Activated CD4-positive, alpha-beta memory T cell treated with anti-CD3 and anti-CD28 coated beads, Interleukin-2, amount 10 ng/mL, durations not matched to agents 7 days and 5 days (primary cell): ENCODE results near the gene MYOM1. TPM values are rescaled to one million over a fixed set of nuclear protein-coding genes. Genes with fewer than 3 reads are reported as not detected.

Experiments used
- CTCF ChIA-PET: fragments of 350-600 bp; sonication (Branson Sonifier 250); formaldehyde crosslinking; loops from one replicate; lab custom pipeline; 2021; ENCODE audit warnings: antibody characterized with exemption, inconsistent platforms; lab: Charles Lee
- POLR2A ChIA-PET: fragments of 350-600 bp; sonication (Branson Sonifier 250); formaldehyde crosslinking; loops from one replicate; lab custom pipeline; 2021; ENCODE audit warnings: antibody characterized with exemption; lab: Charles Lee
- DNase-seq: peaks from one replicate; pipeline ENCODE4 v3.0.0-alpha.2; 2020
- H3K27ac Mint-ChIP-seq: one replicate; pipeline ENCODE4 v1.8.0; 2021; ENCODE audit warnings: mild to moderate bottlenecking, mixed read lengths
- H3K27me3 Mint-ChIP-seq: one replicate; pipeline ENCODE4 v1.8.0; 2021; ENCODE audit warnings: mixed read lengths
- H3K36me3 Mint-ChIP-seq: one replicate; pipeline ENCODE4 v1.8.0; 2021; ENCODE audit warnings: low read depth, mixed read lengths
- H3K4me1 Mint-ChIP-seq: one replicate; pipeline ENCODE4 v1.8.0; 2021; ENCODE audit warnings: mixed read lengths
- H3K4me3 Mint-ChIP-seq: one replicate; pipeline ENCODE4 v1.8.0; 2021; ENCODE audit warnings: mild to moderate bottlenecking, mixed read lengths
- H3K9me3 Mint-ChIP-seq: one replicate; pipeline ENCODE4 v1.8.0; 2021; ENCODE audit warnings: mixed read lengths
- total RNA-seq, 2 experiments: library from RNA; stranded (reverse); gene quantifications; one replicate each; pipeline ENCODE4 v1.2.3, GENCODE V29; 2021

MYOM1 gene
- total RNA-seq, 2 experiments from 2014 or later, result 1.7 to 2.4 TPM

GRCh38 chr18:3114451-3114850 lies 105.3 kb downstream of the MYOM1 start:
- no peaks in the 10 kb centered on the region for H3K27me3 Mint-ChIP-seq
- no peak overlapping the region for H3K27ac Mint-ChIP-seq
- no peaks in the 10 kb centered on the region for H3K4me1 Mint-ChIP-seq
- ChIA-PET CTCF (no interaction called here), POLR2A (no interaction called here)
- no peaks in the 10 kb centered on the region for H3K9me3 Mint-ChIP-seq
- no peaks in the 10 kb centered on the region for H3K36me3 Mint-ChIP-seq
- H3K4me3 Mint-ChIP-seq, result no peak overlapping the region
- no peak for DNase-seq

GRCh38 chr18:3114026-3114425 lies 105.7 kb downstream of the MYOM1 start:
- Mint-ChIP-seq H3K27me3 (no peaks in the 10 kb centered on the region), H3K9me3 (no peaks in the 10 kb centered on the region), H3K36me3 (no peaks in the 10 kb centered on the region), H3K4me1 (no peaks in the 10 kb centered on the region), H3K4me3 (no peak overlapping the region), H3K27ac (no peak overlapping the region)
- DNase-seq, result no peak
- ChIA-PET CTCF (no interaction called here), POLR2A (no interaction called here)

GRCh38 chr18:3111523-3112240 lies 108.1 kb downstream of the MYOM1 start:
- POLR2A ChIA-PET, result no interaction called here
- H3K4me3 Mint-ChIP-seq, result no peak overlapping the region
- no peaks in the 10 kb centered on the region for H3K36me3 Mint-ChIP-seq
- H3K9me3 Mint-ChIP-seq, result no peaks in the 10 kb centered on the region
- CTCF ChIA-PET, result interaction anchor here (1.8 kb wide), 1 partner anchor 17 kb away, joined by 12 read pairs; no protein-coding TSS in a partner anchor
- H3K27me3 Mint-ChIP-seq, result no peaks in the 10 kb centered on the region
- no peaks in the 10 kb centered on the region for H3K4me1 Mint-ChIP-seq
- DNase-seq, result no peak
- no peak overlapping the region for H3K27ac Mint-ChIP-seq

- POLR2A ChIA-PET, result no interaction called here
Observed at GRCh38 chr18:3110034-3110752, 109.6 kb downstream of the MYOM1 start.

GRCh38 chr18:3107740-3108151 lies 112.0 kb downstream of the MYOM1 start:
- Mint-ChIP-seq H3K36me3 (no peaks in the 10 kb centered on the region), H3K27ac (no peak overlapping the region), H3K4me1 (no peaks in the 10 kb centered on the region), H3K9me3 (no peaks in the 10 kb centered on the region), H3K4me3 (no peak overlapping the region), H3K27me3 (no peaks in the 10 kb centered on the region)
- no peak for DNase-seq
- POLR2A ChIA-PET, result no interaction called here
- CTCF ChIA-PET, result interaction anchor here (1.2 kb wide), 1 partner anchor 44 kb away, joined by 3 read pairs; no protein-coding TSS in a partner anchor

More at GRCh38 chr18:3110034-3110752, 109.6 kb downstream of the MYOM1 start:
- no peaks in the 10 kb centered on the region for H3K36me3 Mint-ChIP-seq
- CTCF ChIA-PET, result interaction anchor here (1.1 to 2.3 kb wide), 2 partner anchors 47 to 116 kb away, joined by 3 to 5 read pairs; no protein-coding TSS in a partner anchor
- H3K4me3 Mint-ChIP-seq, result no peak overlapping the region
- no peaks in the 10 kb centered on the region for H3K4me1 Mint-ChIP-seq
- DNase-seq, result no peak
- H3K27me3 Mint-ChIP-seq, result no peaks in the 10 kb centered on the region
- no peaks in the 10 kb centered on the region for H3K9me3 Mint-ChIP-seq
- H3K27ac Mint-ChIP-seq, result no peak overlapping the region

GRCh38 chr18:3104190-3105054 lies 115.3 kb downstream of the MYOM1 start:
- H3K36me3 Mint-ChIP-seq, result no peaks in the 10 kb centered on the region
- ChIA-PET POLR2A (no interaction called here), CTCF (interaction anchor here (0.5 to 2.7 kb wide), 3 partner anchors 24 to 79 kb away, joined by 3 to 10 read pairs (median 4); no protein-coding TSS in a partner anchor)
- H3K4me1 Mint-ChIP-seq, result no peaks in the 10 kb centered on the region
- no peaks in the 10 kb centered on the region for H3K9me3 Mint-ChIP-seq
- H3K4me3 Mint-ChIP-seq, result no peak overlapping the region
- DNase-seq, result no peak
- no peaks in the 10 kb centered on the region for H3K27me3 Mint-ChIP-seq
- H3K27ac Mint-ChIP-seq, result no peak overlapping the region

- H3K36me3 Mint-ChIP-seq, result no peaks in the 10 kb centered on the region
- H3K27ac Mint-ChIP-seq, result no peak overlapping the region
- DNase-seq, result no peak
- no peaks in the 10 kb centered on the region for H3K4me1 Mint-ChIP-seq
- ChIA-PET CTCF (interaction anchor here (0.5 to 2.7 kb wide), 2 partner anchors 25 to 80 kb away, joined by 4 to 10 read pairs; no protein-coding TSS in a partner anchor), POLR2A (no interaction called here)
- no peak overlapping the region for H3K4me3 Mint-ChIP-seq
- no peaks in the 10 kb centered on the region for H3K27me3 Mint-ChIP-seq
- H3K9me3 Mint-ChIP-seq, result no peaks in the 10 kb centered on the region
Observed at GRCh38 chr18:3103576-3103975, 116.2 kb downstream of the MYOM1 start.

GRCh38 chr18:3102983-3103382 lies 116.8 kb downstream of the MYOM1 start:
- Mint-ChIP-seq H3K27ac (no peak overlapping the region), H3K4me1 (peaks cover under 1% of the 10 kb centered on the region), H3K27me3 (no peaks in the 10 kb centered on the region), H3K36me3 (no peaks in the 10 kb centered on the region), H3K9me3 (no peaks in the 10 kb centered on the region), H3K4me3 (no peak overlapping the region)
- ChIA-PET CTCF (interaction anchor here (2.7 kb wide), 1 partner anchor 26 kb away, joined by 10 read pairs; no protein-coding TSS in a partner anchor), POLR2A (no interaction called here)
- DNase-seq, result no peak

GRCh38 chr18:3100498-3101132 lies 119.2 kb downstream of the MYOM1 start:
- DNase-seq, result no peak
- Mint-ChIP-seq H3K27me3 (no peaks in the 10 kb centered on the region), H3K4me3 (no peak overlapping the region), H3K9me3 (no peaks in the 10 kb centered on the region), H3K4me1 (peaks cover 11% of the 10 kb centered on the region), H3K27ac (no peak overlapping the region), H3K36me3 (peaks cover 2% of the 10 kb centered on the region)
- POLR2A ChIA-PET, result no interaction called here
- CTCF ChIA-PET, result interaction anchor here (0.7 to 1.6 kb wide), 6 partner anchors 14 to 51 kb away, joined by 3 to 4 read pairs (median 3); no protein-coding TSS in a partner anchor

GRCh38 chr18:3099327-3099726 lies 120.4 kb downstream of the MYOM1 start:
- no peak for DNase-seq
- Mint-ChIP-seq H3K4me3 (no peak overlapping the region), H3K36me3 (peaks cover 2% of the 10 kb centered on the region), H3K27ac (no peak overlapping the region), H3K9me3 (no peaks in the 10 kb centered on the region), H3K4me1 (peaks cover 11% of the 10 kb centered on the region), H3K27me3 (no peaks in the 10 kb centered on the region)
- CTCF ChIA-PET, result no interaction called here
- POLR2A ChIA-PET, result no interaction called here

GRCh38 chr18:3097082-3097481 lies 122.7 kb downstream of the MYOM1 start:
- Mint-ChIP-seq H3K4me1 (peaks cover 11% of the 10 kb centered on the region), H3K36me3 (peaks cover 2% of the 10 kb centered on the region), H3K9me3 (no peaks in the 10 kb centered on the region), H3K27me3 (no peaks in the 10 kb centered on the region), H3K4me3 (no peak overlapping the region), H3K27ac (no peak overlapping the region)
- CTCF ChIA-PET, result interaction anchor here (0.6 to 2.1 kb wide), 2 partner anchors 27 to 34 kb away, joined by 3 to 6 read pairs; no protein-coding TSS in a partner anchor
- POLR2A ChIA-PET, result no interaction called here
- DNase-seq, result no peak

- H3K36me3 Mint-ChIP-seq, result peaks cover 2% of the 10 kb centered on the region
- DNase-seq, result no peak
- no peak overlapping the region for H3K27ac Mint-ChIP-seq
- no peak overlapping the region for H3K4me3 Mint-ChIP-seq
- POLR2A ChIA-PET, result no interaction called here
- H3K27me3 Mint-ChIP-seq, result no peaks in the 10 kb centered on the region
- no peaks in the 10 kb centered on the region for H3K9me3 Mint-ChIP-seq
- H3K4me1 Mint-ChIP-seq, result peaks cover 11% of the 10 kb centered on the region
- CTCF ChIA-PET, result interaction anchor here (0.6 to 0.8 kb wide), 2 partner anchors 33 to 85 kb away, joined by 3 read pairs; no protein-coding TSS in a partner anchor
Observed at GRCh38 chr18:3095921-3096320, 123.8 kb downstream of the MYOM1 start.
